ENCODE data around the gene ACSM4. TPM values are rescaled to one million over a fixed set of nuclear protein-coding genes. Genes with fewer than 3 reads are reported as not detected.

The ACSM4 gene
- total and polyA plus RNA-seq, 9 of the 15 experiments (the other 6 are each of a cell fraction or from before 2014, with no cell fraction given), result not detected

GRCh38 chr12:7354529-7354928 is 50.7 kb downstream of the ACSM4 start:
- 30% methylated on average over 4 of the region's 4 CpGs for WGBS (ENCODE audit: insufficient coverage, low coverage, missing lambda C conversion rate)
- no peak overlapping the region for H3K4me3 ChIP-seq

More at GRCh38 chr12:7354529-7354928, 50.7 kb downstream of the ACSM4 start:
- ATAC-seq, result no peak
- Histone ChIP-seq H3K36me3 (ENCODE audit: control insufficient read depth, insufficient read depth, low read length) (no peaks in the 10 kb centered on the region), H2AFZ (ENCODE audit: low read depth, low read length) (no peak overlapping the region), H3K9ac (ENCODE audit: insufficient read depth in 1 of 2, low read depth in 2 of 2, low read length in 2 of 2) (no peak overlapping the region), H3K79me2 (ENCODE audit: control insufficient read depth, insufficient read depth, low read length) (no peaks in the 10 kb centered on the region), H3K27ac (ENCODE audit: extremely low read depth, low read depth, low read length) (no peak overlapping the region), H3K9me1 (ENCODE audit: control insufficient read depth, insufficient read depth, low read length) (no peaks in the 10 kb centered on the region), H3K9me3 (replicated peaks; ENCODE audit: control insufficient read depth, insufficient read depth, low read depth, low read length) (no peaks in the 10 kb centered on the region), H3K27me3 (ENCODE audit: control insufficient read depth in 2 of 2, insufficient read depth in 2 of 2, low read length in 2 of 2) (no peaks in the 10 kb centered on the region), H4K20me1 (replicated peaks; ENCODE audit: control insufficient read depth, insufficient read depth, low read length) (no peaks in the 10 kb centered on the region), H3K4me1 (replicated peaks in 1 of 2; ENCODE audit: control insufficient read depth in 2 of 2, insufficient read depth in 2 of 2, low read length in 2 of 2) (peaks cover 0 to 6% of the 10 kb centered on the region in 2 experiments; a peak in 2 of 5 replicates), H3K4me2 (ENCODE audit: insufficient read depth, low read length) (no peak overlapping the region)
- ChIA-PET CTCF (ENCODE audit: low intra/inter-chr PET ratio) (no interaction called here), POLR2A (no interaction called here)
- FAIRE-seq, result no peak
- in situ Hi-C loops (cut with MboI), result no loop called here
- intact Hi-C loops (cut with micrococcal nuclease), result no loop called here
- no peak for DNase-seq (ENCODE audit: extremely low read depth in 1 of 4, low spot score in 3 of 4)
- no peak for TF ChIP-seq SPI1 (IDR thresholded peaks at IDR 0.05; ENCODE audit: borderline replicate concordance, low read depth, low read length)
- TF ChIP-seq HMBOX1 (IDR thresholded peaks at IDR 0.05), result no peak
- no peak for TF ChIP-seq RNF2 (IDR thresholded peaks at IDR 0.05)
- TF ChIP-seq ARID1B (IDR thresholded peaks at IDR 0.05), result no peak
- no peak for TF ChIP-seq DEAF1 (CRISPR knock-in tag; IDR thresholded peaks at IDR 0.05)
- no peak for TF ChIP-seq ZNF140 (CRISPR knock-in tag; IDR thresholded peaks at IDR 0.05)
- TF ChIP-seq ZNF263 (CRISPR knock-in tag; IDR thresholded peaks at IDR 0.05; ENCODE audit: borderline replicate concordance), result no peak
- no peak for TF ChIP-seq PPARD (CRISPR knock-in tag; IDR thresholded peaks at IDR 0.05)
- TF ChIP-seq SREBF1 (IDR thresholded peaks at IDR 0.05; ENCODE audit: borderline replicate concordance, low read depth, low read length), result no peak
- TF ChIP-seq SREBF2 (CRISPR knock-in tag; IDR thresholded peaks at IDR 0.05), result no peak
- no peak for TF ChIP-seq NONO (IDR thresholded peaks at IDR 0.05; ENCODE audit: low read depth in 2 of 2, low read length in 1 of 2)
- TF ChIP-seq ZNF778 (CRISPR knock-in tag; IDR thresholded peaks at IDR 0.05), result no peak
- no peak for TF ChIP-seq KLF16 (IDR thresholded peaks at IDR 0.05)
- no peak for TF ChIP-seq ILF3 (IDR thresholded peaks at IDR 0.05; ENCODE audit: borderline replicate concordance)
- no peak for TF ChIP-seq MAFK (IDR thresholded peaks at IDR 0.05; ENCODE audit: low read length)
- TF ChIP-seq NRF1 (conservative IDR thresholded peaks at IDR 0.05 in 1 of 2, IDR thresholded peaks at IDR 0.05 in 1 of 2), result no peak
- no peak for TF ChIP-seq CBFA2T3 (IDR thresholded peaks at IDR 0.05)
- no peak for TF ChIP-seq RBM17 (IDR thresholded peaks at IDR 0.05; ENCODE audit: borderline replicate concordance, low read depth, low read length)
- TF ChIP-seq NCOA6 (IDR thresholded peaks at IDR 0.05), result no peak
- no peak for TF ChIP-seq ERF (CRISPR knock-in tag; IDR thresholded peaks at IDR 0.05)
- BruUV-seq (replicated peaks), result no TSS peak
